HepG2 (cell line): ENCODE results near the gene ADGRL2. TPM values are rescaled to one million over a fixed set of nuclear protein-coding genes. Genes with fewer than 3 reads are reported as not detected.

Source experiments
- FLYWCH1 ChIP-seq: sonication (generic); formaldehyde crosslinking; IDR thresholded peaks from 2 replicates; pipeline ENCODE4 v1.8.1; 2023; ENCODE audit warnings: mild to moderate bottlenecking, missing genetic modification reagents
- FOSL1 ChIP-seq: sonication (generic); formaldehyde crosslinking; IDR thresholded peaks from 2 replicates; pipeline ENCODE4 v1.9.0; 2021; ENCODE audit warnings: missing genetic modification reagents, borderline replicate concordance
- GFI1 ChIP-seq: sonication (generic); formaldehyde crosslinking; IDR thresholded peaks from 2 replicates; pipeline ENCODE4 v1.5.0; 2020; ENCODE audit warnings: missing genetic modification reagents, mild to moderate bottlenecking, borderline replicate concordance
- RORA ChIP-seq: sonication (generic); formaldehyde crosslinking; IDR thresholded peaks from 2 replicates; pipeline ENCODE4 v1.5.0; 2020; ENCODE audit warnings: mild to moderate bottlenecking, missing genetic modification reagents, moderate library complexity
- SOX5 ChIP-seq: IDR thresholded peaks from 2 replicates; pipeline ENCODE4 v1.6.1; 2016; ENCODE audit warnings: borderline replicate concordance
- ZBTB7A ChIP-seq: sonication (generic); formaldehyde crosslinking; IDR thresholded peaks from 2 replicates; pipeline ENCODE4 v1.8.0; 2022; ENCODE audit warnings: mild to moderate bottlenecking, missing genetic modification reagents
- ZNF10 ChIP-seq: sonication (generic); formaldehyde crosslinking; IDR thresholded peaks from 2 replicates; pipeline ENCODE4 v1.4.0; 2020; ENCODE audit warnings: mild to moderate bottlenecking, low read depth, missing genetic modification reagents, borderline replicate concordance
- ZNF629 ChIP-seq: sonication (generic); formaldehyde crosslinking; conservative IDR thresholded peaks from 2 replicates; pipeline ENCODE4 v1.5.0; 2020; ENCODE audit warnings: missing genetic modification reagents
- polyA plus RNA-seq, 8 experiments: library from polyadenylated mRNA; depleted of rRNA in 3 of 8; stranded (reverse) in 7 of 8; unstranded in 1 of 8; fragments of >200 nt; fragmentation: Illumina TruSeq in 4 of 8; extraction: Trizol in 4 of 8; gene quantifications; 2 replicates each; pipeline versions ENCODE4 v1.2.1 to v1.2.3, GENCODE V29; 2011 to 2016; ENCODE audit warnings: low read depth in 4 of 8, missing spikeins in 1 of 8, mixed read lengths in 1 of 8; ENCODE audit not compliant: insufficient read depth in 1 of 8
- total RNA-seq, 5 experiments: library from RNA; depleted of rRNA; stranded (reverse); fragments of >200 nt; fragmentation: Illumina TruSeq; extraction: Trizol; gene quantifications; 2 replicates each; pipeline ENCODE4 v1.2.3, GENCODE V29; 2016; ENCODE audit warnings: low read depth in 1 of 5
- TF ChIP-seq, protein P1 (sequence below): sonication (generic); formaldehyde crosslinking; IDR thresholded peaks from 2 replicates; pipeline ENCODE4 v1.4.0; 2020; ENCODE audit warnings: mild to moderate bottlenecking, missing genetic modification reagents
- TF ChIP-seq, protein P2 (sequence below): sonication (generic); formaldehyde crosslinking; IDR thresholded peaks from 2 replicates; pipeline ENCODE4 v1.4.0; 2020; ENCODE audit warnings: missing genetic modification reagents
- TF ChIP-seq, protein P3 (sequence below): sonication (generic); formaldehyde crosslinking; conservative IDR thresholded peaks from 2 replicates; pipeline ENCODE4 v1.8.1; 2023; ENCODE audit warnings: missing genetic modification reagents
- TF ChIP-seq, protein P4 (sequence below): sonication (generic); formaldehyde crosslinking; IDR thresholded peaks from 2 replicates; pipeline ENCODE4 v1.5.1; 2020; ENCODE audit warnings: mild to moderate bottlenecking, missing genetic modification reagents

ADGRL2 gene
- total and polyA plus RNA-seq, 2 of the 13 experiments (the other 11 are each of a cell fraction or from before 2014, with no cell fraction given): 15.3 to 31.6 TPM

DNA sequence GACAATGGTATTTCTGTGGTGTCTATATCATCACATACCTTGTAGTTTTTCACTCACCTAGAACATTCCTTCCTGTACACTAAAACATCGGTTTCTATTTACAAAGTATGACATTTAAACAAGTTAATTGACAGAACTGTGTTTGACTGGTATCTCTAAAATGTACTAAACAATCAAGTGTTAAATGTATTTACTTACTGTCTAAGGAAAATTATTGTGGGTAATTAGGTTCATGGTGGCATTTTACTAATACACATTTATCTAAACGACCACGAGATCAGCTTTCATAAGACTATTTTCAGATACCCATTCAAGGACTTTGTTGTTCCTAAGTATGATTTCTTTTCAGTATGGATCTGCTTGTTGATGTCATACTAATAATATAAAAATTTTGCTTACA is 115.2 kb downstream of the ADGRL2 start (continued):
- TF ChIP-seq RORA (CRISPR knock-in tag) (no peak), ZNF629 (CRISPR knock-in tag) (no peak), SOX5 (no peak), ZNF10 (CRISPR knock-in tag) (no peak), FLYWCH1 (CRISPR knock-in tag) (no peak), GFI1 (no peak), ZBTB7A (CRISPR knock-in tag) (no peak), FOSL1 (CRISPR knock-in tag) (no peak)
- TF ChIP-seq, protein P1, sequence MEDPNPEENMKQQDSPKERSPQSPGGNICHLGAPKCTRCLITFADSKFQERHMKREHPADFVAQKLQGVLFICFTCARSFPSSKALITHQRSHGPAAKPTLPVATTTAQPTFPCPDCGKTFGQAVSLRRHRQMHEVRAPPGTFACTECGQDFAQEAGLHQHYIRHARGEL (CRISPR knock-in tag): no peak
- TF ChIP-seq, protein P2, sequence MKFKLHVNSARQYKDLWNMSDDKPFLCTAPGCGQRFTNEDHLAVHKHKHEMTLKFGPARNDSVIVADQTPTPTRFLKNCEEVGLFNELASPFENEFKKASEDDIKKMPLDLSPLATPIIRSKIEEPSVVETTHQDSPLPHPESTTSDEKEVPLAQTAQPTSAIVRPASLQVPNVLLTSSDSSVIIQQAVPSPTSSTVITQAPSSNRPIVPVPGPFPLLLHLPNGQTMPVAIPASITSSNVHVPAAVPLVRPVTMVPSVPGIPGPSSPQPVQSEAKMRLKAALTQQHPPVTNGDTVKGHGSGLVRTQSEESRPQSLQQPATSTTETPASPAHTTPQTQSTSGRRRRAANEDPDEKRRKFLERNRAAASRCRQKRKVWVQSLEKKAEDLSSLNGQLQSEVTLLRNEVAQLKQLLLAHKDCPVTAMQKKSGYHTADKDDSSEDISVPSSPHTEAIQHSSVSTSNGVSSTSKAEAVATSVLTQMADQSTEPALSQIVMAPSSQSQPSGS (CRISPR knock-in tag): no peak
- TF ChIP-seq, protein P3, sequence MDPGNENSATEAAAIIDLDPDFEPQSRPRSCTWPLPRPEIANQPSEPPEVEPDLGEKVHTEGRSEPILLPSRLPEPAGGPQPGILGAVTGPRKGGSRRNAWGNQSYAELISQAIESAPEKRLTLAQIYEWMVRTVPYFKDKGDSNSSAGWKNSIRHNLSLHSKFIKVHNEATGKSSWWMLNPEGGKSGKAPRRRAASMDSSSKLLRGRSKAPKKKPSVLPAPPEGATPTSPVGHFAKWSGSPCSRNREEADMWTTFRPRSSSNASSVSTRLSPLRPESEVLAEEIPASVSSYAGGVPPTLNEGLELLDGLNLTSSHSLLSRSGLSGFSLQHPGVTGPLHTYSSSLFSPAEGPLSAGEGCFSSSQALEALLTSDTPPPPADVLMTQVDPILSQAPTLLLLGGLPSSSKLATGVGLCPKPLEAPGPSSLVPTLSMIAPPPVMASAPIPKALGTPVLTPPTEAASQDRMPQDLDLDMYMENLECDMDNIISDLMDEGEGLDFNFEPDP (CRISPR knock-in tag): no peak
- TF ChIP-seq, protein P4, sequence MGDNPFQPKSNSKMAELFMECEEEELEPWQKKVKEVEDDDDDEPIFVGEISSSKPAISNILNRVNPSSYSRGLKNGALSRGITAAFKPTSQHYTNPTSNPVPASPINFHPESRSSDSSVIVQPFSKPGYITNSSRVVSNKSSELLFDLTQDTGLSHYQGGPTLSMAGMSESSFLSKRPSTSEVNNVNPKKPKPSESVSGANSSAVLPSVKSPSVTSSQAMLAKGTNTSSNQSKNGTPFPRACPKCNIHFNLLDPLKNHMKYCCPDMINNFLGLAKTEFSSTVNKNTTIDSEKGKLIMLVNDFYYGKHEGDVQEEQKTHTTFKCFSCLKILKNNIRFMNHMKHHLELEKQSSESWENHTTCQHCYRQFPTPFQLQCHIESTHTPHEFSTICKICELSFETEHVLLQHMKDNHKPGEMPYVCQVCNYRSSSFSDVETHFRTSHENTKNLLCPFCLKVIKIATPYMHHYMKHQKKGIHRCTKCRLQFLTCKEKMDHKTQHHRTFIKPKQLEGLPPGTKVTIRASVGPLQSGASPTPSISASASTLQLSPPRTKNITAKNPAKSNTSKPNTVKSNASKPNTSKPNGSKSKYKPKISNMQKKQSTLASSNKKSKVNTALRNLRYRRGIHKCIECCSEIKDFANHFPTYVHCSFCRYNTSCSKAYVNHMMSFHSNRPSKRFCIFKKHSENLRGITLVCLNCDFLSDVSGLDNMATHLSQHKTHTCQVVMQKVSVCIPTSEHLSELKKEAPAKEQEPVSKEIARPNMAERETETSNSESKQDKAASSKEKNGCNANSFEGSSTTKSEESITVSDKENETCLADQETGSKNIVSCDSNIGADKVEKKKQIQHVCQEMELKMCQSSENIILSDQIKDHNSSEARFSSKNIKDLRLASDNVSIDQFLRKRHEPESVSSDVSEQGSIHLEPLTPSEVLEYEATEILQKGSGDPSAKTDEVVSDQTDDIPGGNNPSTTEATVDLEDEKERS: no peak
